ENCODE measurements around the gene ZNF512. TPM values are rescaled to one million over a fixed set of nuclear protein-coding genes. Genes with fewer than 3 reads are reported as not detected.

ZNF512 gene
- total and polyA plus RNA-seq, 2 of the 13 experiments (the other 11 are each of a cell fraction or from before 2014, with no cell fraction given), result 29.8 to 31.0 TPM

- ATAC-seq (no peak), DNase-seq (ENCODE audit: low spot score) (no peak), FAIRE-seq (no peak)
- Histone ChIP-seq H2AFZ (ENCODE audit: low read length) (peak overlapping the region; percentile 56), H4K20me1 (ENCODE audit: insufficient read depth, low read length) (no peaks in the 10 kb centered on the region), H3K36me3 (replicated peaks in 1 of 2; ENCODE audit: control insufficient read depth in 1 of 2, insufficient read depth in 2 of 2, low read length in 2 of 2) (peaks cover 20 to 41% of the 10 kb centered on the region in 2 experiments), H3K4me3 (replicated peaks in 1 of 3; ENCODE audit: insufficient read depth in 1 of 3, low read depth in 2 of 3, low read length in 3 of 3) (peak overlapping the region; percentile 81 to 94 (median 84)), H3K27me3 (ENCODE audit: control insufficient read depth in 1 of 2, insufficient read depth in 2 of 2, low read length in 2 of 2) (no peaks in the 10 kb centered on the region; a peak in 1 of 5 replicates), H3K9me3 (ENCODE audit: low read length) (no peaks in the 10 kb centered on the region), H3K79me2 (ENCODE audit: insufficient read depth, low read length) (peaks cover 46% of the 10 kb centered on the region), H3K9ac (ENCODE audit: insufficient read depth, low read depth, low read length) (peak overlapping the region; percentile 90), H3K27ac (ENCODE audit: extremely low read length, insufficient read depth, low read length) (peak overlapping the region; percentile 83), H3K4me1 (ENCODE audit: insufficient read depth, low read length) (peaks cover 28% of the 10 kb centered on the region), H3K4me2 (ENCODE audit: low read depth, low read length) (peak overlapping the region; percentile 87)
- BruUV-seq (replicated peaks), result no TSS peak
- intact Hi-C loops (cut with micrococcal nuclease; ENCODE audit: unreplicated experiment), result loop anchor here (5.0 kb wide), 2 partner anchors 37 to 257 kb away; partner anchors contain the start of genes CCDC121, GPN1 and PPM1G
- WGBS (ENCODE audit: low lambda C conversion rate), result 67% methylated on average over 16 of the region's 16 CpGs
- in situ Hi-C loops (cut with HindIII; ENCODE audit: extremely low pct_ligation_motif_present, low pct_unique_long_range_greater_than_20kb), result no loop called here
- POLR2A ChIA-PET, result interaction anchor here (1.6 to 2.3 kb wide), 4 partner anchors 18 to 256 kb away, joined by 7 to 26 read pairs (median 10); partner anchors contain the start of genes NRBP1 and PPM1G
- CTCF ChIA-PET (ENCODE audit: low intra/inter-chr PET ratio, low total read pairs), result interaction anchor here (1.8 kb wide), 1 partner anchor 19 kb away, joined by 8 read pairs; no protein-coding TSS in a partner anchor
- no peak for TF ChIP-seq ZNF382 (CRISPR knock-in tag; IDR thresholded peaks at IDR 0.05; ENCODE audit: borderline replicate concordance)
- TF ChIP-seq GATA4 (IDR thresholded peaks at IDR 0.05; ENCODE audit: borderline replicate concordance, low read depth), result no peak
- TF ChIP-seq YY1 (IDR thresholded peaks at IDR 0.05; ENCODE audit: insufficient read depth, insufficient replicate concordance, low read depth, low read length), result no peak
- TF ChIP-seq, protein P1, sequence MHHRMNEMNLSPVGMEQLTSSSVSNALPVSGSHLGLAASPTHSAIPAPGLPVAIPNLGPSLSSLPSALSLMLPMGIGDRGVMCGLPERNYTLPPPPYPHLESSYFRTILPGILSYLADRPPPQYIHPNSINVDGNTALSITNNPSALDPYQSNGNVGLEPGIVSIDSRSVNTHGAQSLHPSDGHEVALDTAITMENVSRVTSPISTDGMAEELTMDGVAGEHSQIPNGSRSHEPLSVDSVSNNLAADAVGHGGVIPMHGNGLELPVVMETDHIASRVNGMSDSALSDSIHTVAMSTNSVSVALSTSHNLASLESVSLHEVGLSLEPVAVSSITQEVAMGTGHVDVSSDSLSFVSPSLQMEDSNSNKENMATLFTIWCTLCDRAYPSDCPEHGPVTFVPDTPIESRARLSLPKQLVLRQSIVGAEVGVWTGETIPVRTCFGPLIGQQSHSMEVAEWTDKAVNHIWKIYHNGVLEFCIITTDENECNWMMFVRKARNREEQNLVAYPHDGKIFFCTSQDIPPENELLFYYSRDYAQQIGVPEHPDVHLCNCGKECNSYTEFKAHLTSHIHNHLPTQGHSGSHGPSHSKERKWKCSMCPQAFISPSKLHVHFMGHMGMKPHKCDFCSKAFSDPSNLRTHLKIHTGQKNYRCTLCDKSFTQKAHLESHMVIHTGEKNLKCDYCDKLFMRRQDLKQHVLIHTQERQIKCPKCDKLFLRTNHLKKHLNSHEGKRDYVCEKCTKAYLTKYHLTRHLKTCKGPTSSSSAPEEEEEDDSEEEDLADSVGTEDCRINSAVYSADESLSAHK (CRISPR knock-in tag; IDR thresholded peaks at IDR 0.05; ENCODE audit: borderline replicate concordance), result no peak
- peak; percentile 20; the same call in 1 of the 2 replicates for TF ChIP-seq ZNF17 (CRISPR knock-in tag; IDR thresholded peaks at IDR 0.05)
- TF ChIP-seq ZNF530 (CRISPR knock-in tag; IDR thresholded peaks at IDR 0.05; ENCODE audit: low read depth), result no peak
- TF ChIP-seq ZNF770 (CRISPR knock-in tag; IDR thresholded peaks at IDR 0.05), result peak; percentile 95
- TF ChIP-seq ELF3 (CRISPR knock-in tag; IDR thresholded peaks at IDR 0.05), result no peak
- TF ChIP-seq, protein P2, sequence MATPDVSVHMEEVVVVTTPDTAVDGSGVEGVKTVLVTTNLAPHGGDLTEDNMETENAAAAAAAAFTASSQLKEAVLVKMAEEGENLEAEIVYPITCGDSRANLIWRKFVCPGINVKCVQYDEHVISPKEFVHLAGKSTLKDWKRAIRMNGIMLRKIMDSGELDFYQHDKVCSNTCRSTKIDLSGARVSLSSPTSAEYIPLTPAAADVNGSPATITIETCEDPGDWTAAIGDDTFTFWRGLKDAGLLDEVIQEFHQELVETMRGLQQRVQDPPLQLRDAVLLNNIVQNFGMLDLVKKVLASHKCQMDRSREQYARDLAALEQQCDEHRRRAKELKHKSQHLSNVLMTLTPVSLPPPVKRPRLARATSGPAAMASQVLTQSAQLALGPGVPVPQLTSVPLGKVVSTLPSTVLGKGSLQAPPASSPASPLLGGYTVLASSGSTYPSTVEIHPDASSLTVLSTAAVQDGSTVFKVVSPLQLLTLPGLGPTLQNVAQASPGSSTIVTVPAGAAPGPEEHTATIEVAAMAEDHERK (CRISPR knock-in tag; IDR thresholded peaks at IDR 0.05; ENCODE audit: low read depth), result no peak
- no peak for TF ChIP-seq GTF2F1 (IDR thresholded peaks at IDR 0.05; ENCODE audit: low read length)
- TF ChIP-seq ZNF253 (CRISPR knock-in tag; IDR thresholded peaks at IDR 0.05; ENCODE audit: borderline replicate concordance), result 0 out of 2 replicates have a peak, but pooled peaks have one; percentile 12
- TF ChIP-seq ZNF326 (CRISPR knock-in tag; IDR thresholded peaks at IDR 0.05; ENCODE audit: borderline replicate concordance), result no peak
- TF ChIP-seq, protein P3, sequence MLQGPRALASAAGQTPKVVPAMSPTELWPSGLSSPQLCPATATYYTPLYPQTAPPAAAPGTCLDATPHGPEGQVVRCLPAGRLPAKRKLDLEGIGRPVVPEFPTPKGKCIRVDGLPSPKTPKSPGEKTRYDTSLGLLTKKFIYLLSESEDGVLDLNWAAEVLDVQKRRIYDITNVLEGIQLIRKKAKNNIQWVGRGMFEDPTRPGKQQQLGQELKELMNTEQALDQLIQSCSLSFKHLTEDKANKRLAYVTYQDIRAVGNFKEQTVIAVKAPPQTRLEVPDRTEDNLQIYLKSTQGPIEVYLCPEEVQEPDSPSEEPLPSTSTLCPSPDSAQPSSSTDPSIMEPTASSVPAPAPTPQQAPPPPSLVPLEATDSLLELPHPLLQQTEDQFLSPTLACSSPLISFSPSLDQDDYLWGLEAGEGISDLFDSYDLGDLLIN (CRISPR knock-in tag; IDR thresholded peaks at IDR 0.05; ENCODE audit: borderline replicate concordance), result no peak
These were observed 82.0 kb downstream of the ZNF512 start for GRCh38 chr2:27664622-27665363.
